ENCODE data around the gene SRSF6.

DNA sequence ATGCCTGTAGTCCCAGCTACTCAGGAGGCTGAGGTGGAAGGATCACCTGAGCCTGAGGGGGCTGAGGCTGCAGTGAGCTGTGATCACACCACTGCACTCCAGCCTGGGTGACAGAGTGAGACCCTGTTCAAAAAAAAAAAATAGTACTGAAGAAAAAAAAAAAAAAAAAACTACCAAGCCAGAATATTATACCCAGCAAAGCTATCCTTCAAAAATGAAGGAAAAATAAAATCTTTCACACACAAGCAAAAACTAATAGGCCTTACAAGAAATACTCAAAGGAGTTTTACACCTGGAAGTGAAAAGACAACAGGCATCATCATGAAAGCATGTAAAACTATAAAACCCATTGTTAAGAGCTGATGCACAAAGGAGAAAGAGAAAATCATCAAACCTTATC, 37.5 kb upstream of the SRSF6 start:
- TF ChIP-seq, protein P1, sequence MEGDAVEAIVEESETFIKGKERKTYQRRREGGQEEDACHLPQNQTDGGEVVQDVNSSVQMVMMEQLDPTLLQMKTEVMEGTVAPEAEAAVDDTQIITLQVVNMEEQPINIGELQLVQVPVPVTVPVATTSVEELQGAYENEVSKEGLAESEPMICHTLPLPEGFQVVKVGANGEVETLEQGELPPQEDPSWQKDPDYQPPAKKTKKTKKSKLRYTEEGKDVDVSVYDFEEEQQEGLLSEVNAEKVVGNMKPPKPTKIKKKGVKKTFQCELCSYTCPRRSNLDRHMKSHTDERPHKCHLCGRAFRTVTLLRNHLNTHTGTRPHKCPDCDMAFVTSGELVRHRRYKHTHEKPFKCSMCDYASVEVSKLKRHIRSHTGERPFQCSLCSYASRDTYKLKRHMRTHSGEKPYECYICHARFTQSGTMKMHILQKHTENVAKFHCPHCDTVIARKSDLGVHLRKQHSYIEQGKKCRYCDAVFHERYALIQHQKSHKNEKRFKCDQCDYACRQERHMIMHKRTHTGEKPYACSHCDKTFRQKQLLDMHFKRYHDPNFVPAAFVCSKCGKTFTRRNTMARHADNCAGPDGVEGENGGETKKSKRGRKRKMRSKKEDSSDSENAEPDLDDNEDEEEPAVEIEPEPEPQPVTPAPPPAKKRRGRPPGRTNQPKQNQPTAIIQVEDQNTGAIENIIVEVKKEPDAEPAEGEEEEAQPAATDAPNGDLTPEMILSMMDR (optimal IDR thresholded peaks at IDR 0.05 in 1 of 3, IDR thresholded peaks at IDR 0.05 in 1 of 3, conservative IDR thresholded peaks at IDR 0.05 in 1 of 3; ENCODE audit: extremely low read depth in 1 of 3, insufficient read depth in 2 of 3, low read length in 3 of 3): no peak
- TF ChIP-seq EZH2 (IDR thresholded peaks at IDR 0.05; ENCODE audit: low read length): no peak
